Activated CD4-positive, alpha-beta memory T cell treated with anti-CD3 and anti-CD28 coated beads, Interleukin-2, amount 10 ng/mL, durations not matched to agents 7 days and 5 days (primary cell): ENCODE measurements around the gene ADO. TPM values are rescaled to one million over a fixed set of nuclear protein-coding genes. Genes with fewer than 3 reads are reported as not detected.
"Not testable (repeated sequence)": the region's sequence is repeated elsewhere in the genome, so short reads cannot be mapped to it uniquely, and the experiment has no call there.

ENCODE experiments used
- CTCF ChIA-PET: fragments of 350-600 bp; sonication (Branson Sonifier 250); formaldehyde crosslinking; loops from one replicate; lab custom pipeline; 2021; ENCODE audit warnings: antibody characterized with exemption, inconsistent platforms; lab: Charles Lee
- POLR2A ChIA-PET: fragments of 350-600 bp; sonication (Branson Sonifier 250); formaldehyde crosslinking; loops from one replicate; lab custom pipeline; 2021; ENCODE audit warnings: antibody characterized with exemption; lab: Charles Lee
- DNase-seq: peaks from one replicate; pipeline ENCODE4 v3.0.0-alpha.2; 2020
- H3K27ac Mint-ChIP-seq: one replicate; pipeline ENCODE4 v1.8.0; 2021; ENCODE audit warnings: mild to moderate bottlenecking, mixed read lengths
- H3K27me3 Mint-ChIP-seq: one replicate; pipeline ENCODE4 v1.8.0; 2021; ENCODE audit warnings: mixed read lengths
- H3K36me3 Mint-ChIP-seq: one replicate; pipeline ENCODE4 v1.8.0; 2021; ENCODE audit warnings: low read depth, mixed read lengths
- H3K4me1 Mint-ChIP-seq: one replicate; pipeline ENCODE4 v1.8.0; 2021; ENCODE audit warnings: mixed read lengths
- H3K4me3 Mint-ChIP-seq: one replicate; pipeline ENCODE4 v1.8.0; 2021; ENCODE audit warnings: mild to moderate bottlenecking, mixed read lengths
- H3K9me3 Mint-ChIP-seq: one replicate; pipeline ENCODE4 v1.8.0; 2021; ENCODE audit warnings: mixed read lengths
- total RNA-seq, 2 experiments: library from RNA; stranded (reverse); gene quantifications; one replicate each; pipeline ENCODE4 v1.2.3, GENCODE V29; 2021

ADO gene
- total RNA-seq, 2 experiments from 2014 or later: 21.8 to 22.2 TPM

- H3K9me3 Mint-ChIP-seq: no peaks in the 10 kb centered on the region
- POLR2A ChIA-PET: no interaction called here
- no peak overlapping the region for H3K4me3 Mint-ChIP-seq
These were observed 32.1 kb upstream of the ADO start for GRCh38 chr10:62772186-62772974.

GRCh38 chr10:62778125-62778524, 26.4 kb upstream of the ADO start:
- Mint-ChIP-seq H3K4me3 (no peak overlapping the region), H3K27ac (no peak overlapping the region), H3K27me3 (peaks cover 8% of the 10 kb centered on the region), H3K9me3 (no peaks in the 10 kb centered on the region), H3K36me3 (no peaks in the 10 kb centered on the region), H3K4me1 (peaks cover 11% of the 10 kb centered on the region)
- ChIA-PET CTCF (no interaction called here), POLR2A (no interaction called here)
- DNase-seq: no peak

More at GRCh38 chr10:62772186-62772974, 32.1 kb upstream of the ADO start:
- H3K27me3 Mint-ChIP-seq: peaks cover 8% of the 10 kb centered on the region
- H3K36me3 Mint-ChIP-seq: no peaks in the 10 kb centered on the region
- no peak for DNase-seq
- H3K4me1 Mint-ChIP-seq: no peaks in the 10 kb centered on the region
- CTCF ChIA-PET: no interaction called here
- H3K27ac Mint-ChIP-seq: no peak overlapping the region

GRCh38 chr10:62779487-62780248, 24.9 kb upstream of the ADO start:
- peak; percentile 48 for DNase-seq
- Mint-ChIP-seq H3K4me3 (no peak overlapping the region), H3K9me3 (peaks cover 9% of the 10 kb centered on the region), H3K27me3 (peaks cover 9% of the 10 kb centered on the region), H3K36me3 (peaks cover 4% of the 10 kb centered on the region), H3K4me1 (peaks cover 11% of the 10 kb centered on the region), H3K27ac (no peak overlapping the region)
- ChIA-PET POLR2A (interaction anchor here (1.4 to 2.1 kb wide), 2 partner anchors 37 to 142 kb away, joined by 4 to 6 read pairs; partner anchors contain the start of gene EGR2), CTCF (interaction anchor here (1.3 kb wide), 1 partner anchor 21 kb away, joined by 3 read pairs; no protein-coding TSS in a partner anchor)

- CTCF ChIA-PET: interaction anchor here (1.4 kb wide), 1 partner anchor 45 kb away, joined by 3 read pairs; no protein-coding TSS in a partner anchor
- peaks cover 22% of the 10 kb centered on the region for H3K9me3 Mint-ChIP-seq
- peaks cover 14% of the 10 kb centered on the region for H3K36me3 Mint-ChIP-seq
- POLR2A ChIA-PET, DNase-seq, H3K4me3 Mint-ChIP-seq, H3K4me1 Mint-ChIP-seq, H3K27ac Mint-ChIP-seq: not testable (repeated sequence)
- H3K27me3 Mint-ChIP-seq: peaks cover 19% of the 10 kb centered on the region
These were observed 20.0 kb upstream of the ADO start for GRCh38 chr10:62784537-62784936.

- H3K27ac Mint-ChIP-seq, POLR2A ChIA-PET, H3K4me1 Mint-ChIP-seq, H3K4me3 Mint-ChIP-seq, CTCF ChIA-PET, DNase-seq: not testable (repeated sequence)
- peaks cover 14% of the 10 kb centered on the region for H3K36me3 Mint-ChIP-seq
- H3K9me3 Mint-ChIP-seq: peaks cover 22% of the 10 kb centered on the region
- H3K27me3 Mint-ChIP-seq: peaks cover 16% of the 10 kb centered on the region
These were observed 16.2 kb upstream of the ADO start for GRCh38 chr10:62788285-62788684.

- DNase-seq: no peak
- CTCF ChIA-PET: no interaction called here
- Mint-ChIP-seq H3K36me3 (peaks cover 14% of the 10 kb centered on the region), H3K4me3 (no peak overlapping the region), H3K9me3 (peaks cover 19% of the 10 kb centered on the region), H3K4me1 (no peaks in the 10 kb centered on the region), H3K27me3 (peaks cover 12% of the 10 kb centered on the region), H3K27ac (no peak overlapping the region)
- POLR2A ChIA-PET: no interaction called here
These were observed 15.6 kb upstream of the ADO start for GRCh38 chr10:62788861-62789467.

GRCh38 chr10:62790019-62790555, 14.4 kb upstream of the ADO start:
- POLR2A ChIA-PET: no interaction called here
- Mint-ChIP-seq H3K4me1 (no peaks in the 10 kb centered on the region), H3K36me3 (peaks cover 5% of the 10 kb centered on the region), H3K27ac (no peak overlapping the region), H3K27me3 (peaks cover 8% of the 10 kb centered on the region), H3K4me3 (no peak overlapping the region), H3K9me3 (peaks cover 9% of the 10 kb centered on the region)
- CTCF ChIA-PET: no interaction called here
- no peak for DNase-seq

GRCh38 chr10:62790571-62790970, 13.9 kb upstream of the ADO start:
- no peak overlapping the region for H3K4me3 Mint-ChIP-seq
- ChIA-PET POLR2A (no interaction called here), CTCF (no interaction called here)
- H3K4me1 Mint-ChIP-seq: no peaks in the 10 kb centered on the region
- peaks cover 10% of the 10 kb centered on the region for H3K27me3 Mint-ChIP-seq
- H3K27ac Mint-ChIP-seq: no peak overlapping the region
- peaks cover 2% of the 10 kb centered on the region for H3K36me3 Mint-ChIP-seq
- peaks cover 6% of the 10 kb centered on the region for H3K9me3 Mint-ChIP-seq
- no peak for DNase-seq

- H3K9me3 Mint-ChIP-seq: peaks cover under 1% of the 10 kb centered on the region
- POLR2A ChIA-PET: interaction anchor here (1.4 kb wide), 1 partner anchor 13 kb away, joined by 3 read pairs; no protein-coding TSS in a partner anchor
- no peak overlapping the region for H3K27ac Mint-ChIP-seq
- CTCF ChIA-PET: no interaction called here
- H3K27me3 Mint-ChIP-seq: peaks cover 18% of the 10 kb centered on the region
- H3K36me3 Mint-ChIP-seq: no peaks in the 10 kb centered on the region
- H3K4me3 Mint-ChIP-seq: no peak overlapping the region
- DNase-seq: no peak
- H3K4me1 Mint-ChIP-seq: no peaks in the 10 kb centered on the region
These were observed 12.3 kb upstream of the ADO start for GRCh38 chr10:62792261-62792660.

- Mint-ChIP-seq H3K4me1 (no peaks in the 10 kb centered on the region), H3K9me3 (no peaks in the 10 kb centered on the region), H3K27me3 (peaks cover 33% of the 10 kb centered on the region), H3K4me3 (no peak overlapping the region), H3K27ac (no peak overlapping the region), H3K36me3 (no peaks in the 10 kb centered on the region)
- no peak for DNase-seq
- CTCF ChIA-PET: no interaction called here
- POLR2A ChIA-PET: no interaction called here
These were observed 10.2 kb upstream of the ADO start for GRCh38 chr10:62794306-62794705.

- no peaks in the 10 kb centered on the region for H3K4me1 Mint-ChIP-seq
- H3K9me3 Mint-ChIP-seq: no peaks in the 10 kb centered on the region
- no peak overlapping the region for H3K4me3 Mint-ChIP-seq
- DNase-seq: no peak
- CTCF ChIA-PET: no interaction called here
- POLR2A ChIA-PET: no interaction called here
- H3K27me3 Mint-ChIP-seq: peaks cover 33% of the 10 kb centered on the region
- H3K27ac Mint-ChIP-seq: no peak overlapping the region
- no peaks in the 10 kb centered on the region for H3K36me3 Mint-ChIP-seq
These were observed 9.4 kb upstream of the ADO start for GRCh38 chr10:62795100-62795499.

GRCh38 chr10:62795762-62796161, 8.8 kb upstream of the ADO start:
- no peak overlapping the region for H3K27ac Mint-ChIP-seq
- ChIA-PET CTCF (no interaction called here), POLR2A (interaction anchor here (0.8 kb wide), 1 partner anchor 159 kb away, joined by 3 read pairs; no protein-coding TSS in a partner anchor)
- no peak for DNase-seq
- no peak overlapping the region for H3K4me3 Mint-ChIP-seq
- no peaks in the 10 kb centered on the region for H3K36me3 Mint-ChIP-seq
- no peaks in the 10 kb centered on the region for H3K9me3 Mint-ChIP-seq
- H3K4me1 Mint-ChIP-seq: no peaks in the 10 kb centered on the region
- H3K27me3 Mint-ChIP-seq: peaks cover 38% of the 10 kb centered on the region

- Mint-ChIP-seq H3K9me3 (no peaks in the 10 kb centered on the region), H3K4me3 (no peak overlapping the region), H3K36me3 (no peaks in the 10 kb centered on the region), H3K27me3 (peaks cover 43% of the 10 kb centered on the region), H3K4me1 (no peaks in the 10 kb centered on the region), H3K27ac (no peak overlapping the region)
- ChIA-PET CTCF (no interaction called here), POLR2A (no interaction called here)
- no peak for DNase-seq
These were observed 7.6 kb upstream of the ADO start for GRCh38 chr10:62796896-62797295.
